HK-2 (cell line): ENCODE measurements around the gene RAB6A.

ENCODE experiments used
- DNase-seq: peaks from one replicate; pipeline ENCODE4 v3.0.0-alpha.2; 2018; ENCODE audit not compliant: unreplicated experiment

Gene RAB6A

DNA sequence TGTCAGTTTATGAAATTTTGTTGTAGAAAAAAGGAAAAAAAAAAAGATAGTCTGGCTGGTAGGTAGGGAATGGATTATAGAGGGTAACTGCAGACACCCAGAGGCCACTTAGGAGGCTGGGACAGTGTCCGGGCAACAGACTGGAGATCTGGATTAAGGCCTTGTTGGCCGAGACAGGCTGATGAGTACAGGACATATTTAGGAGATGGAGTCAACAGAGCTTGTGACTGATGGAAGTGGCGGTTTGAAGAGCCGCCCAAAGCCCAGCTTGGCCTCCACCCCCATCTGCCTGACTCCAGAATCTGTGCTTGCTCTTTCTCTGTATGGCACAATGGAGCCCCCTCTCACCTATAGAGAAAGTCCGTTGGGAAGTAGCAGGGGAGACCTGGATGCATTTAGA lies 106.9 kb downstream of the RAB6A start:
- no peak for DNase-seq

DNA sequence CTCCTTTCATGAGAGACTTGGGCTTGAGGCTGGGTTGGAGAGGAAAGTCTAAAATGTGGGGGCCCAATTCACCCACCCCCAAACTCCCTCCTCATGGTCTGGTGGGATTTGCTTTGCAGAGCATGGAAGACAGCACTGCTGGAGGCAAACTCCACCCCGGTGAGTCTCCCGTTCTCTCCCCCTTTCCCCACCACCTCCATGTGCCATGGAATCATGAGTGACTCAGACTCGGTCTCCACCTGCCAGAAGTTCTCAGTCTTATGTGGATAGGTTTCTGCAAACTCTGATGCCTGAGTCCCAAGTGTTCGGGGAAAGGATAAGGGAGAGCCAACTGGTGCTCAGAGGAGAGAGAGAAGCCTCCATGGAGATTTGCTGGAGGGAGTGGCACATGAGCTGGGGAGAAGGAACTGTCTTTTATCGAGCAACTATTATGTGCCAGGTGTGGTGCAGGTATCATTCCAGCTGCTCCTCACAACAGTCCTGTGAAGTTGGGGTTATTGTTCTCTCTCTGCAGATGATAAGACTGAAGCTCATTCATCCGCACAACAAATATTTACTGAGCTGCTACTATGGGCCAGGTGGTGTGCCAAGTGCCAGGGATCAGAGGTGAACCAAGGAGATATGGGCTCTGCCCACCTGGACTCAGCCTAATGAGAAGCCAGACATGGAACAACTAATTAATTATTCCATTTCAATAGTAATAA lies 107.9 kb downstream of the RAB6A start:
- no peak for DNase-seq

DNA sequence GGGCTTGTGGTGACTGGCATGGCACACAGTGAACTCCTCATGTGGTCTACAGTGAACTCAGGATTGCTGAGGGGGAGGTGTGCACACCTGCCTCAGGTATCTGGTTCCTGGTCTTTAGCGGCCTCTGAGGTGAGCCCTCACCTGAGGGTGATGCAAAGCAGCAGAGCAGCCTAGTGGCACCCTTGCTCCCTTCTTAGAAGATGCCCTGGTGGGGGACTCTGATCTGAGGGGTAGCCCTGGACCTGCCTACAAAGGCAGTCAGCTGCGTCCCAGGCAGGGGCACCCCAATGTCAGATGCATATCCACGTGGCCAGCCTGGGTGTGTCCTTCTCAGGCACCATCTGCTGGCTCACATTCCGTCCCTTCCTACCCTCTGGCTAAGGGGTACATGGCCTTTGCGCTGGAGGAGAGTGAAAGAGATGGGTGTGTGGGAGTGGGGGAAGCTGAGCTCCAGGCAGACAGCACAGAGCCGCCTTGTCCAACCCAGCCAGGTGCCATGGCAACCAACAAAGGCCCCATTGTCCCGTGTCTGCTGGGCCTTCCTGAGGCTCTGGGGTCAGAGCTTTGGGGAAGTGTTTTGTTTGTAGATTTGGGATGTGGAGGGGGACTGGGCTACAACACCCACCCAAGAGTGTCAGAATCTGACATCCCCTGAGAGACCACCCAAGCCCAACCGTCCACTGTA lies 108.7 kb downstream of the RAB6A start:
- no peak for DNase-seq

DNA sequence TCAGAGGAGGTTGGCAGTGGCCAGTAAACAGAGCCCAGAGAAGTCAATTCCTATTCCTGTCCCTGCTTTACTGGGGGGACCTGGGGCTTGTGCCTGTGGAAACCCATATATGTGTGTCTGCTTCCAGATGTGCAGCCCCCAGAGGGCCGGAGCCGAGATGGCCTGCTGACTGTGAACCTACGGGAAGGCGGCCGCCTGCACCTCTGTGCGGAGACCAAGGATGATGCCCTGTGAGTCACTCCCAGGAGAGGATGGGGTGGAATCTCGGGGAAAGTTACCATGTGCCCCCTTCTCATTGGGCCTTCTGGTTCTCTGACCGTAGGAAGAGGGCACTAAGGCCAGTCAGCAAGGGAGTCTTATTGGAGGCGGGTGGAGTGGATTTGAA lies 109.2 kb downstream of the RAB6A start:
- no peak for DNase-seq

DNA sequence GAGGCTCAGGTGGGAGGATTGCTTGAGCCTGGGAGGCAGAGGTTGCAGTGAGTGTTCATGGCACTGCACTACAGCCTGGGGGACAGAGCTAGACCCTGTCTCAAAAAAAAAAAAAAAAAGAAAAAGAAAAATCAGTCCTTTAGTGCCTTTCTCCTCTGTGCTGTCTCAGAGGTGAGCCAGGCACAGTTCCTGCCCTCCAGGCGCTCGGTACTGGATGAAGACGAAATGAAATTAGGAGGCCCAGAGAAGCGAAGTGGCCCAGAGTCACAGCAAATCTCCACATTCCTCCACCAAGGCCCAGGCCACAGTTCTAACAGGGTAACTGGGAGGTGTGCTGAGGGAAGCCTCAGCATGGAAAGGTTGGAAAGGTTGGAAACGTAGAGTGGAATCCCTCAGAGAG lies 109.6 kb downstream of the RAB6A start:
- no peak for DNase-seq

DNA sequence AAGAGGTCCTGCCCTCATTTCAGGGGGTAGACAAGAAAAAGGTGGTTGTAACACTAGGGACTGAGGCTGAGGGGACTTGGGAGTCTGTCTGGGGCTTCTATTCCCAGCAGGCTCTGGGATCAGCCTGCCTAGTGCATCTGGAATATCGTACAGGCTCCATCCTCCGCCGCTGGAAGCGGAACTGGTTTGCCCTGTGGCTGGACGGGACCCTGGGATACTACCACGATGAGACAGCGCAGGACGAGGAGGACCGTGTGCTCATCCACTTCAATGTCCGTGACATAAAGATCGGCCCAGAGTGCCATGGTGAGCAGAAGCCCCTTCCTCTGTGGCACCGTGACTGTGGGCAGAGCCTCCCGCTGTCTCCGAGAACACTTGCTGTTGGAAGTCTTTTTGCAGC lies 110.5 kb downstream of the RAB6A start:
- DNase-seq, result no peak

DNA sequence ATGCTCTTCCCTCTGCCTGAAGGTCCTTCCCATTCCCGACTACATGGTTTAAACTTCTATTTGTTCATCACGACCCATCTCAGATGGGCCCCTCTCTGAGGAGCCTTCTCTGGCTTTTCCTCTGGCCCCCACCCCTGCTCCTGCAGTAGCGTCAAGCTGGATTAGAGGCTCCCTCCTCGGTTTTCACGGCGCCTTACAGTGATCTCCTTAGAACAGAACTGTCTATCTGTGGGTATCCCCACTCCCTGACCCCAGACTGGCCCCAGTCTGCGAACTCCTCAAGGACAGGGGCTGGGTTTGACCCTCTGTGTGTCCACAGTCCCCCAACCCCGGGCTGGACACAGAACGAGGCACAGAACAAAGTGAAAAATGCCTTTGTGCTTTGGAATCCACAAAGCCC lies 111.7 kb downstream of the RAB6A start:
- no peak for DNase-seq

DNA sequence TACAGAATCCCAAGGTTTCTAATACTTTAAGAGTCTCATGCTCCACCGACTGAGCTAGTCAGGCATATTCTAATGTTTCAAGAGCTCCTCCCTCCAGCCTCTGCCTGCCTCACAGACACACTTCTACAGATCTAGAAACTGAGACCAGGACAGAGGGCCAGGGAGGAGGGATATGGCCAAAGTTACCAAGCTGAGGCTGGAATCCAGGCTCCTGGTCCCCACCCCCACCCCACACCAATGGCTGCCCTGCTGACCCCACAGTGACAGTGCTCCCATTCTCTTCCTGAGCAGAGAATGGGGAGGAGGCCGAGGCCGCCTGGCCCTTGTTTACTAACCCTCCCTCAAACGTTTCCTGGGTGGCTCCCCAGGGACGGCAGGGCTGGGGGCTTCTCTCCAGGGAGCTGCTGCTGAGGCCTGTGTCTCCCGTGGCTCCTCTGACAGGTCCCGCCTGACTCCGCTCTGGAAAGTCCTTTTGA lies 112.3 kb downstream of the RAB6A start:
- DNase-seq, result no peak

DNA sequence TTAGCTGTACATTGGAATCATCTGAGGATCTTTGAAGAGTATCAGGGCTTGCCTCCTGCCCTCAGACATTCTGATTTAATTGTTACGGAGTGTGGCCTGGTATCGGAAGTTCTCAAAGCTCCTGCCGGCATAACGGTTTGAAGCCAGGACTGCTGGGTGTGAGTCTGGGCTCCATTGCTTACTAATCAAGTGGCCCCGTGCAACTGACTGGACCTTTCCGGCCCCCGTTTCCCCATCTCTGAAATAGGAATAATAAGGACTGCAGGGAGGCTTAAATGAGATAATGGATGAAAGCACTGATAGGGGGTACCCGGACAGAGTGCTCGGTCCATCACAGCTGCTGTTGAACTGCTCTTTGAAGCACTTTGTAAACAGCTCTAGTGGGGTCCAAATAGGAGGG lies 112.8 kb downstream of the RAB6A start:
- DNase-seq, result no peak

DNA sequence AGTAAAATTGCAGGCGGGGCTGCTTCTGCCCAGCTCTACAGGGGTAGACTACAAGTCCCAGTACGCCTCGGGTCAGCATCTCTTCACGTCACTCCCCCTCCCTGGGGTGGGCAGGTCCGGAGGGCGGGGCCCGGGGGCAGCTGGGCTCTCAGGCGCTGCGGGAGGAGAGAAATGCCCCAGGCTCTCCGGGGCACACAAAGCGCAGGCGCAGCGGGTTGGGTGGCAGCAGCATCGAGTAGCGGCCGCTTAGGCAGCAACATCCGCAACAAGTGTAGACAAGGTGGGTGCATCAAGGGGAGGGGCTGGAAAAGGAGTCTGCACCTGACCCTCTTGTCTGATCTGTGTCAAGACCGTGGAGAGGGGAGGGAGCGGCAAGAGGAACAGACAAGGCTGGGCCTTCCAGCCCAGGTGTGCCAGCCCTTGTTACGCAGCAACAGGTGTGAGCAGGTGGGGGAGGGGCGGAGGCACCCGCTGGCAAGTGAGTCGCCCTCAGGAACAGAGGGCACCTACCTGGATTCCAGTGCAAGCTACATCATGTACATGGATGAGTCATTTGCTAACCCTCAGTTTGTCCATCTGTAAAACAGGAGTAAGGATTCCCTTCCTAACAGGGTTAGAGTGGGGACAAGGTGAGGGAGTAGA lies 113.3 kb downstream of the RAB6A start:
- no peak for DNase-seq

DNA sequence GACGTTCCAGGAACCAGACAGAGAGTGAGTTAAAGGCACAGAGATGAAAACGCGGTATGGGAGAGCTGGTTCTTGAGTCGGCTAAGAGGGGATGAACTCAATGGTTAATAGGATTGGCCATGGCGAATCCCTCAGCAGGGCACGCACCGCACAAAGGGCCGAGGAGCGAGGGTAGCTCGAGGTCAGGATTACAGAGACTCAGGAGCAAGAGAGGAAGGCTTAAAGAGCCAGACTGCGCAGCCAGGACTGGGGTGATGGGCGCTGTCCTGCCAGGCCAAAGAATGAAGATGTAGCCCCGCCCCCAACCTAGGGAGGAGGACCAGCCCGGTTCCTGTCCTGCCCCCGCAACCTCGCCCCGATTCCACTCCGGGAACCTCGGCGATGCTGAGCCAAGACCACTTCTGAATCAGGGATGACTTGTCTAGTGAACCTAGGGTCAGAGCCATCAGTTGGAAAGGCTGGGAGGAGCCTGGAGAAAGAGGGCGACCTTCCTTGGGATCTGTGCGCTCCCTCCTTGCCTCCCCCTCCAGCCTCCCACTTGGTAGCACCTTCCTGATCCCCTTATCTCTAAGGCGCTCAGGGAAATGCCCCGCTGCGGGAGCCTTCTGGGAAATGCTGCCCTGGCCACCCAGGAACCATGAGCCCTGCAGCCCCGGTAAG lies 114.8 kb downstream of the RAB6A start, which contains the start of gene PLEKHB1:
Gene PLEKHB1 (plus strand): TSS at position 610 of the 660 bp plus-strand sequence. CDS start 28 bp downstream, at position 638.
- DNase-seq, result no peak

DNA sequence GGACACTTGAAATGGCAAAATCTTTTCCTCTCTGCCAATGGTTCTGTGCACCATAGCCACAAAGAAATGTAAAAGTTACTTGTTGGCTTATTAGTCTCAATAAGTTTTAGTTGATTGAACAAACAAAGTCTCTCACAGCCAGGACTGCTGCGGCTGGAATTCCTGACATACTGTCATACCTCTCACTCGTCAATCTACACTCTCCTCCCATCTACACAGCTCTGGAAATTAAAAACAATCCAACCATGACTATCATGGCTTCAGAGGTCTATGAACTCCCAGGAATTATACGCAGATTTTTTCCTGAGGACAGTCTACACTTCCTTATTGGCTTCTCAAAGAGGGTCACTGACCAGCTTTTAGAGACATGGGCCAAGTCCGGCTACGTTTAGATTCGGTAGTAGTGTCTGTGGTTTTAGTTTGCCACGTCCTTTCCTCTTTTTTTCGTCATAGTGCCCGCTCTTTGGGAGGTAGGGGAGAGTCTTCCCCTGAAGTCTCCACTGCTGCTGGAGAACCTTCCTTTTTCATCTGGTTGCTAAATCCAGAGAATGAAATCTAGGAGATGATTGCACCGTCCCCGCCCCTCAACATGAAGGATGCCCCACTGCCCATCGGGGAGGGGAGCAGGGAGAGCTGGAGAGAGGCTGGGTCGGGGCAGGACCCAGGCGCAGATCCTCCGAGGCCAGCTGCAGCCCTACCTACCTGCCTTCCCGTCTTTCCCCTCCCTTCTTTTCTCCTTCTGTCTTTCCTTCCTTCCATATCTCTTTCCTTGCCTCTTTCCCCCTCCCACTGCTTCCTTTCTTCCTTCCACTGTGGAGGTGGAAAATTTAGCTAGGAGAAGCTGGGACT lies 115.5 kb downstream of the RAB6A start:
- no peak for DNase-seq

DNA sequence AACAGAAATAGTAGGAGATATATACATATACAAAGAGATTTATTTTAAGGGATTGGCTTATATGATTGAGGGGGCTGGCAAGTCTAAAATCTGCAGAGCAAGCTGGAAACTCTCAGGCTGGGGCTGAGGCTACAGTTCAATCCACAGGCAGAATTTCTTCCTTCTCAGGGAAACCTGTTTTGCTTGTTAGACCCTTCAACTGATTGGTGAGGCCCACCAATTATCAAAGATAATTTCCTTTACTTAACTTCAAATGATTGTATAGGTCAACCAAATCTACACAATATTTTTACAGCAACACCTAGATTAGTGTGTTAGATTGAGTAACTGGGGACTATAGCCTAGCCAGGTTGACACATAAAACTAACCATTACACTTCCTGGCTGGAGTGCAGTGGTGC lies 119.2 kb downstream of the RAB6A start:
- DNase-seq, result no peak

DNA sequence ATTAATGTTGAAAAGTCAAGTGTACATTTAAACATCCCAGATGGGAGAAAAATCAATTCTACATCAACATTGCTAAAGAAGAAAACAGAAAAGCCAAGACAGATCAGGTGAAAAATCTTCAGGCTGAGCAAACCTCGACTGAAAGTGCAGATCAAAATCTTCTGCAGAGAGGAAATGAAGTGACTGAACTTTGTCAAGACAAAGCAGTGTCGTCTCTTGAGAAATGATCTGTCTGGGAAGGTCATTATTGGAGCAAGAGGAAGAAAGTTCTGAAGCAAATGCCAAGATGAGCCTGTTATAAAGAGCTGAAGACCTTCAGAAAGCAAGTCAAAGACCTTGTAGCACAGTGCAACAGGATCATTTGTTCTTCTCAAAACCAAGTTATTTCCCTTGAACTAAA lies 120.3 kb downstream of the RAB6A start:
- DNase-seq, result no peak

DNA sequence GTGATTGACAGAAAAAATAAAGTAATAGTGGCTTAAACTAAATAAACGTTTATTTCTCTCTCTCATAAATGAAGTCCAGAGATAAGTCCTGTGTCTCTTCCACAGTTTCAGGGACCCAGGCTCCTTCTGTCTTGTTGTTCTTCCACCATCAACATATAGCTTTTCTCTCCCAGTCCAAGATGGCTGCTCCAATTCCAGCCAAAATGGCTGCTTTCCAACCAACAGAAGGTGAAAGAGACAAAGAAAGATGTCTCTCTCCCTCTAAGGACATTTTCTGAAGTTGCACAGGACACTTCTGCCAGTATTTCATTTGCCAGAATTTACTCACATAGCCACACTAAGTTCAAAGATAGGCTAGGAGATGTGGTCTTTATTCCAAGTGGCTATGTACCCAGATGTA lies 123.9 kb downstream of the RAB6A start:
- no peak for DNase-seq

DNA sequence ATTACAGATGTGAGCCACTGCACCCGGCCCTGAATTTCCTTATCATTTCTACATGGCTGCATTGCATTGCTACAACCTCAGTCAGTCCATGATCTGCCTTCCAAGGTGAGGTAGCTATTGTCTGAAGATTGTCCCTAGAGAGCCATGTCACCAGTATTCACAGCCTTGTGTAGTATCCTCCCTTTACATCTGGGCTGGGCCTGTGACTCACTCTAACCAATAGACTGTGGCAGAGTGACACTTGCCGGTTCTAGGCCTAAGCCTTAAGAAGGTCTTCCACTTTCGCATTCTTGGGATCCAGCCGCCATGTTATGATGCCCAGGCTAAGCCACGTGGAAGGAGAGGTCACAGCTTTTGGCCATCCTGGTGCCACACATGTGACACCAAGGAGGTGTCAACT lies 124.6 kb downstream of the RAB6A start:
- no peak for DNase-seq

DNA sequence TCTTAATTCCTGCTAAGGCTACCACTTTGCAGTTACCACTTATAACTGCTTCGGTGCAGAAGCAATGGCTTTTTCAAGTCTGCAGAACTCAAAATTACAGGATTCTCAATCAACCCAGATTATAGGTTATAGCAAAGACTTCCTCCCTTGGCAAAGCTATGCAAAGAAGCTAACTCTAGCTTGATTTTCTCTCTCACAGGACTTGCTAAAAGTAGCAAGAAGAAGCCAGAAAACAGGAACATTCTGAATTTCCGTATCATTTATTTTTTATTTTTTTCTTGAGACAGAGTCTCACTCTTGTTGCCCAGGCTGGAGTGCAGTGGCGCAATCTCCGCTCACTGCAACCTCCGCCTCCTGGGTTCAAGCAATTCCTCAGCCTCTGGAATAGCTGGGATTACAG lies 125.2 kb downstream of the RAB6A start:
- DNase-seq, result no peak

DNA sequence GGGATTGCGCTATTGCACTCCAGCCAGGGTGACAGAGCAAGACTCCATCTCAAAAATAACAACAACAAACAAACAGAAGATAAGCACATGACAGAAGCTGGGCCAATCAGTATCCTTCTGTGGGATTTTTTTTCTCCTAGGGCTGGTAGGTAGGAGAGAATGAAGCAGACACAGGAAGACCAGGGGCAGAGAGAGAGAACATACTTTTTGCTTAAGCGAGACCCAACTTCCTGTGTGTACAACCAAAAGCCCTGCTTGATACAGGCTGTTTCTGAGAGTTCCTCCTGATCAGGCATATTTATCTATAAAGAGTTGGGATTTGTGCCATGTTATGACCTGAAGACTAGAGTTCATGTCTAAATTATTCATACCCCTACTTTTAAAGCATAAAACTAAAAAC lies 126.9 kb downstream of the RAB6A start:
- no peak for DNase-seq

DNA sequence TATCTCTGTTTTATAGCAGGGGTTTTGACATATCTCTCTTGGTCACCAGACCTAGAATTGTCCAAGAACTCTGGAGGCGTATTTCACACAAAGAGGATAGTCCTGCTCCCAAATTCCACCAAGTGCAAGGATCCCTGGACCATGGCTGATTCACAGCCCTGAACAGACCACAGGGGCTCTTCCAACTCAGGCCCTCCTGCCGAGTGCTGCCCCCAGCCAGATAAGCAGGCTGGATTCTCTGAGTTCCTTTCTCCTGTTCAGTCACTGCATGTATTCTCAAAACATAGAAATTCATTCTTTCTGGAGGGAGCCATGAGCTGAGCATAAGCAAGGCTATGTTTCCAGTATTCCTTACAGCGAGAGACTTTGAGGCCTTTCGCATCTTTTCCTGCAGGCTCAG lies 127.9 kb downstream of the RAB6A start:
- no peak for DNase-seq

DNA sequence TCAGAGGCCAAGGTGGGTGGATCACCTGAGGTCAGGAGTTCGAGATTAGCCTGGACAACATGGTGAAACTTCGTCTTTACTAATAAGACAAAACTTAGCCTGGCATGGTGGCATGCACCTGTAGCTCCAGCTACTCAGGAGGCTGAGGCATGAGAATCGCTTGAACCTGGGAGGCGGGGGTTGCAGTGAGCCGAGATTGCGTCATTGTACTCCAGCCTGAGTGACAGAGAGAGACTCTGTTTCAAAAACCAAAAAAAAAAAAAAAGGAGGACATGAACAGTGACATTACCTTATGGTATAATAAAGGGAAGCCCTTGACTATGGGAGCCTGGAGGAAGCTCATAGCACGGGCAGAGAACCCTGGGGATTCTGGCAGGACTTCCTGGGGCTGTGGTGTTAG lies 131.0 kb downstream of the RAB6A start:
- DNase-seq, result no peak

DNA sequence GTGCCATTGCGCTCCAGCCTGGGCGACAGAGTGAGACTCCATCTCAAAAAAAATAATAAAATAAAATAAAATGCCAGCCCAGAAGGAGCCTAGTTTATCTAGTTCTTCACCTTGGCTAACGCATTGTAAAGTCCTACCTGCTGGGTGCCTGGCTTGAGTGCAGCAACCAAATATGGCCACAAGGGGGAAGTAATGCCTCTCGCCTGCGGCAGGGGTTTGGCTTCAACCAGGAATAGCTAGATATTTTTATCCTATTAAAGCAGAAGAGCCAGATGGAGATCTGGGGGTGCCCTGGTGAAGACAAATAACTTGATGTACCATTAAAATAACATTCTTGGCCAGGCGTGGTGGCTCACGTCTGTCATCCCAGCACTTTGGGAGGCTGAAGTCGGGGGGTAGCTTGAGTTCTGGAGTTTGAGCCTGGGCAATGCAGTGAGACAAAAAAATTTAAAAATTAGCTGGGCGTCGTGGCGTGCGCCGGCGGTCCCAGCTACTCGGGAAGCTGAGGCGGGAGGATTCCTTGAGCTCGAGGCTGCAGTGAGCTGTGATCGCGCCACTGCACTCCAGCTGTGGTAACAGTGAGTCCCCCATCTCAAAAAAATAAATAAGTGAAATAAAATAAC lies 135.1 kb downstream of the RAB6A start:
- peak; percentile 54 for DNase-seq
